LHCN-M2 (cell line): Measurements from ENCODE around the gene HOXD10. TPM values are rescaled to one million over a fixed set of nuclear protein-coding genes. Genes with fewer than 3 reads are reported as not detected.

ENCODE experiments used
- DNase-seq: peaks from one replicate; pipeline ENCODE4 v3.0.0-alpha.2; 2012; ENCODE audit warnings: low read depth
- total RNA-seq: library from RNA; depleted of rRNA; stranded (reverse); fragments of >200 nt; gene quantifications from 2 replicates; pipeline ENCODE4 v1.2.3, GENCODE V29; 2014

Gene HOXD10
- total RNA-seq, 1 experiment from 2014 or later: not detected

- no peak for DNase-seq
These were observed 9.7 kb upstream of the HOXD10 start, which contains the start of gene HOXD11 for GRCh38 chr2:176106581-176107539. HOXD11 (plus strand) TSS chr2:176107280; CDS start chr2:176107356, 76 bp downstream.

GRCh38 chr2:176107731-176108181, 8.8 kb upstream of the HOXD10 start:
- DNase-seq: no peak

GRCh38 chr2:176109192-176109901, 7.2 kb upstream of the HOXD10 start:
- DNase-seq: no peak

GRCh38 chr2:176109946-176110345, 6.6 kb upstream of the HOXD10 start:
- no peak for DNase-seq

GRCh38 chr2:176110415-176111308, 5.9 kb upstream of the HOXD10 start:
- DNase-seq: no peak

- peak; percentile 26 for DNase-seq
These were observed 5.3 kb upstream of the HOXD10 start for GRCh38 chr2:176111309-176111663.

GRCh38 chr2:176111846-176112374, 4.7 kb upstream of the HOXD10 start:
- no peak for DNase-seq

- no peak for DNase-seq
These were observed 3.9 kb upstream of the HOXD10 start for GRCh38 chr2:176112375-176113302.

- no peak for DNase-seq
These were observed 2.3 kb upstream of the HOXD10 start for GRCh38 chr2:176114120-176114929.

GRCh38 chr2:176114930-176115625, 1.5 kb upstream of the HOXD10 start:
- no peak for DNase-seq

- DNase-seq: no peak
These were observed 714 bp downstream of the HOXD10 start for GRCh38 chr2:176117162-176117822.

- DNase-seq: no peak
These were observed 1.3 kb downstream of the HOXD10 start for GRCh38 chr2:176117823-176118371.

- DNase-seq: peak; percentile 38
These were observed 2.2 kb downstream of the HOXD10 start for GRCh38 chr2:176118601-176119339.

- DNase-seq: no peak
These were observed 4.0 kb downstream of the HOXD10 start for GRCh38 chr2:176120364-176121189.

- DNase-seq: no peak
These were observed 4.8 kb downstream of the HOXD10 start for GRCh38 chr2:176121190-176122051.
